Measurements from ENCODE around the gene ARMCX5.

The ARMCX5 gene

GRCh38 chrX:102599084-102599950 lies at the start of gene ARMCX5:
ARMCX5 (plus strand) TSS chrX:102599515; CDS start chrX:102602142, 2,627 bp downstream.
- peak; percentile 70 for DNase-seq

GRCh38 chrX:102558607-102559006 lies 40.7 kb upstream of the ARMCX5 start:
- no peak for DNase-seq

GRCh38 chrX:102560423-102561068 lies 38.8 kb upstream of the ARMCX5 start:
- no peak for DNase-seq

GRCh38 chrX:102580891-102581290 lies 18.4 kb upstream of the ARMCX5 start:
- peak; percentile 26 for DNase-seq

GRCh38 chrX:102593367-102593766 lies 5.9 kb upstream of the ARMCX5 start:
- DNase-seq = no peak

- no peak for DNase-seq
Observed at GRCh38 chrX:102599951-102600579, 750 bp downstream of the ARMCX5 start.

- DNase-seq = no peak
Observed at GRCh38 chrX:102604327-102604726, 5.0 kb downstream of the ARMCX5 start.

- DNase-seq = no peak
Observed at GRCh38 chrX:102606115-102606514, 6.8 kb downstream of the ARMCX5 start.

GRCh38 chrX:102610905-102611304 lies 11.6 kb downstream of the ARMCX5 start:
- DNase-seq = no peak

GRCh38 chrX:102624105-102624504 lies 24.8 kb downstream of the ARMCX5 start:
- DNase-seq = no peak

- no peak for DNase-seq
Observed at GRCh38 chrX:102627640-102628039, 28.3 kb downstream of the ARMCX5 start.

GRCh38 chrX:102637561-102637960 lies 38.2 kb downstream of the ARMCX5 start:
- DNase-seq = no peak

GRCh38 chrX:102650903-102651241 lies 51.6 kb downstream of the ARMCX5 start:
- no peak for DNase-seq

- no peak for DNase-seq
Observed at GRCh38 chrX:102651242-102652011, 52.1 kb downstream of the ARMCX5 start, which contains the start of gene GPRASP1. GPRASP1 (plus strand) TSS chrX:102651483; CDS start chrX:102653914, 2,431 bp downstream.

- no peak for DNase-seq
Observed at GRCh38 chrX:102652031-102652688, 52.8 kb downstream of the ARMCX5 start.
